Transverse colon (tissue), 4 donors: ENCODE data around the gene CDK2AP2. TPM values are rescaled to one million over a fixed set of nuclear protein-coding genes. Genes with fewer than 3 reads are reported as not detected.

Experiments
- DNase-seq: peaks from one replicate; pipeline ENCODE4 v3.0.0-alpha.2; 2019
- H3K27ac ChIP-seq, 4 donors: fragments of 200-600 bp; sonication (generic); 2 replicates each; pipeline ENCODE4 v1.5.1; 2016 to 2018; ENCODE audit warnings: inconsistent platforms in 4 of 4
- H3K27me3 ChIP-seq: fragments of 200-600 bp; sonication (generic); 2 replicates; pipeline ENCODE4 v1.5.1; 2017; ENCODE audit warnings: inconsistent platforms
- H3K36me3 ChIP-seq, 4 donors: fragments of 200-600 bp; sonication (generic); 2 replicates each; pipeline ENCODE4 v1.5.1; 2017 to 2019; ENCODE audit warnings: inconsistent platforms in 4 of 4
- H3K4me1 ChIP-seq, 4 donors: fragments of 200-600 bp; sonication (generic); 2 replicates each; pipeline ENCODE4 v1.5.1; 2017 to 2020; ENCODE audit warnings: inconsistent platforms in 4 of 4
- H3K4me3 ChIP-seq, 4 donors: fragments of 200-600 bp; sonication (generic); 1 replicate in 1 of 4; 2 replicates in 3 of 4; pipeline versions ENCODE4 v1.5.1 to v1.6.1; 2017 to 2019; ENCODE audit warnings: inconsistent platforms in 4 of 4
- H3K9me3 ChIP-seq, 2 donors: fragments of 200-600 bp; sonication (generic); 2 replicates each; pipeline ENCODE4 v1.5.1; 2017 to 2019; ENCODE audit warnings: inconsistent platforms in 2 of 2
- EP300 ChIP-seq: sonication (generic); formaldehyde crosslinking; IDR thresholded peaks from one replicate; pipeline ENCODE4 v1.6.1; 2017; ENCODE audit warnings: antibody characterized with exemption, low read depth
- POLR2A ChIP-seq: fragments of 450-650 bp; IDR thresholded peaks from one replicate; pipeline ENCODE4 v1.6.1; 2016; ENCODE audit warnings: antibody characterized with exemption, mild to moderate bottlenecking, moderate library complexity
- POLR2AphosphoS5 ChIP-seq, 3 donors: sonication (generic); formaldehyde crosslinking; IDR thresholded peaks; one replicate each; pipeline ENCODE4 v1.6.1; 2016; ENCODE audit warnings: antibody characterized with exemption in 3 of 3
- WGBS, 2 donors: methylation state at CpG; one replicate each; pipeline ENCODE4 v1.1.5; 2018; ENCODE audit warnings: low coverage in 1 of 2; 5-methylcytosine and 5-hydroxymethylcytosine counted together
- in situ Hi-C, 4 donors: fragments of 200-750 bp; cut with MboI; loops; one replicate each; pipeline versions ENCODE4 v1.15.0 to v1.15.1; 2017; ENCODE audit warnings: low sequenced_read_pairs in 3 of 4, low pct_ligation_motif_present in 1 of 4, low pct_unique_long_range_greater_than_20kb in 1 of 4
- intact Hi-C: fragments of 100-400 bp; cut with DNase I; formaldehyde crosslinking; loops from one replicate; pipeline ENCODE4 v1.15.1; 2023; ENCODE audit warnings: low total_unique reads
- total RNA-seq, 4 donors: library from RNA; depleted of rRNA; stranded (reverse); fragments of >200 nt; gene quantifications; one replicate each; pipeline ENCODE4 v1.1.0, GENCODE V29; 2016
- TF ChIP-seq, protein P1 (sequence below), 5 experiments: fragments of 200-600 bp in 3 of 5; fragments of 450-650 bp in 2 of 5; sonication (generic) in 3 of 5; IDR thresholded peaks; 1 replicate in 2 of 5; 2 replicates in 3 of 5; pipeline ENCODE4 v1.5.1; 2016 to 2017; ENCODE audit warnings: antibody characterized with exemption in 5 of 5, inconsistent platforms in 3 of 5, mild to moderate bottlenecking in 2 of 5, moderate library complexity in 1 of 5

CDK2AP2 gene
- total RNA-seq, 4 donors from 2014 or later = 49.4 to 140 (median 83.4) TPM

DNA sequence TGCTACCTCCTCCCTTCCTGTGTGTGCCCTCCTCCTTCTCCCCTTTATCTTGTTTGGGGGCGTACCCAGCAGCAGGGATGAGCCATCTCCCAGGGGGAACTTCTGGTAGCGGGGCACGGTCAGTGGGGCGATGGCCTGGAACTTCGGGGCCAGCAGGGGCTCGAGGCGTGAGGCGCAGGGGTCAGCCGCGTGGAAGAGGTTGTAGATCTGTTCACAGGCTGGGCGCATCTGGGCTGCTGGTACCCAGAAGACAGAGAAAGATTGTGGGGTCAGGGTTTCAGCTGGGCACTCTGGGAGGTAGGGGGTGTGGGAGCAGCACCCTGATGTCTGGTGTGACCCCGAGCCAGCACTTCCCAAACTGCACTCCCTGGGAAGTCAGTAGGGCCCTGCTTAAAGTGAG, 11.8 kb downstream of the CDK2AP2 start:
- intact Hi-C loops (no loop called here), in situ Hi-C loops (no loop called here)
- no peaks in the 10 kb centered on the region for H3K27me3 ChIP-seq
- peaks cover 0 to 10% (median 2%) of the 10 kb centered on the region in 4 donors for H3K36me3 ChIP-seq
- 95% methylated on average over 9 of the region's 12 CpGs; no CpG with 5 or more reads in 1 of the 2 donors for WGBS, 2 donors
- no peak for DNase-seq
- no peaks in the 10 kb centered on the region for H3K4me1 ChIP-seq
- no peak overlapping the region for H3K4me3 ChIP-seq
- no peak for TF ChIP-seq POLR2AphosphoS5 (IDR thresholded peaks at IDR 0.05)
- no peak for TF ChIP-seq POLR2A
- TF ChIP-seq, protein P1, sequence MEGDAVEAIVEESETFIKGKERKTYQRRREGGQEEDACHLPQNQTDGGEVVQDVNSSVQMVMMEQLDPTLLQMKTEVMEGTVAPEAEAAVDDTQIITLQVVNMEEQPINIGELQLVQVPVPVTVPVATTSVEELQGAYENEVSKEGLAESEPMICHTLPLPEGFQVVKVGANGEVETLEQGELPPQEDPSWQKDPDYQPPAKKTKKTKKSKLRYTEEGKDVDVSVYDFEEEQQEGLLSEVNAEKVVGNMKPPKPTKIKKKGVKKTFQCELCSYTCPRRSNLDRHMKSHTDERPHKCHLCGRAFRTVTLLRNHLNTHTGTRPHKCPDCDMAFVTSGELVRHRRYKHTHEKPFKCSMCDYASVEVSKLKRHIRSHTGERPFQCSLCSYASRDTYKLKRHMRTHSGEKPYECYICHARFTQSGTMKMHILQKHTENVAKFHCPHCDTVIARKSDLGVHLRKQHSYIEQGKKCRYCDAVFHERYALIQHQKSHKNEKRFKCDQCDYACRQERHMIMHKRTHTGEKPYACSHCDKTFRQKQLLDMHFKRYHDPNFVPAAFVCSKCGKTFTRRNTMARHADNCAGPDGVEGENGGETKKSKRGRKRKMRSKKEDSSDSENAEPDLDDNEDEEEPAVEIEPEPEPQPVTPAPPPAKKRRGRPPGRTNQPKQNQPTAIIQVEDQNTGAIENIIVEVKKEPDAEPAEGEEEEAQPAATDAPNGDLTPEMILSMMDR (IDR thresholded peaks at IDR 0.05) = no peak
- no peak for TF ChIP-seq EP300
- H3K9me3 ChIP-seq = no peaks in the 10 kb centered on the region
- no peak overlapping the region for H3K27ac ChIP-seq

DNA sequence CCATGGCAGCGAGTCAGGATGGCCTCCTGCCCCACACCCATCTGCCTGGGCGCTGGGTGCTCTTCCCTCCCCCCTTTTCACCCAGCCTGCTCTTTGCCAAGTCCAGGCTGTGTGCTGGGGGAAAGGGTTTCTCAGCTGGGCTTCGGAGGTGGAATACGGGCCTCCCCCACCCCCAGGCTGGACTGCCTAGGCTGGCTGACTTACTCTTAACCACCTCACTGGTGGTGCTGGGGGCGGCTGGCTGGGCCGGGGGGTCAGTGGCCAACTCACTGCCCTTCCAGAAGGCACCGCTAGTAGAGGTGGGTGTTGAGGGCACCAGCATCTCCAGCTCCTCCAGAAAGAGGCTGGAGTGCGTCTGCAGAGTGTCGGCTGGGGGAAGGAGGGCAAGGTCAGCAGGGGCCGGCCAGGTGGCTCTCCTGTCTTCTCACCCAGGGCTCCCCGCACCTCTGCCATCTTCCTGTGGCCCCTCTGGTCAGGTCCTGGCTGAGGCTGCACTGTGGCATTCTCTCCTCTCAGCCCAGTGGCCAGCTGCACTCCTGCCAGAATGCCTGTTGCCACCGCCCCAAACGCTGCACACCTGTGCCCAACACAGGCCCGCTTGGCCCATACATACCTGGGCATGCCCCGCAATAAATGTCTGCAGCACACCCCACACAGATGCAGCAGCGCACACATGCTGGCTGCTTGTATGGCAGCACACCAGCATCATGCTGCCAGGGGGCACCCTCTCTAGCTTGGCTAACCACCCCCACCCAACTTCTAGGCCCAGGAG, 12.5 kb downstream of the CDK2AP2 start:
- in situ Hi-C loops = no loop called here
- intact Hi-C loops = no loop called here
- H3K9me3 ChIP-seq = no peaks in the 10 kb centered on the region
- H3K27ac ChIP-seq = no peak overlapping the region
- H3K4me3 ChIP-seq = no peak overlapping the region
- no peaks in the 10 kb centered on the region for H3K4me1 ChIP-seq
- 86% methylated on average over 16 of the region's 16 CpGs; no CpG with 5 or more reads in 1 of the 2 donors for WGBS, 2 donors
- H3K36me3 ChIP-seq = peaks cover 0 to 10% (median 3%) of the 10 kb centered on the region in 4 donors
- H3K27me3 ChIP-seq = no peaks in the 10 kb centered on the region
- no peak for TF ChIP-seq POLR2A
- DNase-seq = no peak

DNA sequence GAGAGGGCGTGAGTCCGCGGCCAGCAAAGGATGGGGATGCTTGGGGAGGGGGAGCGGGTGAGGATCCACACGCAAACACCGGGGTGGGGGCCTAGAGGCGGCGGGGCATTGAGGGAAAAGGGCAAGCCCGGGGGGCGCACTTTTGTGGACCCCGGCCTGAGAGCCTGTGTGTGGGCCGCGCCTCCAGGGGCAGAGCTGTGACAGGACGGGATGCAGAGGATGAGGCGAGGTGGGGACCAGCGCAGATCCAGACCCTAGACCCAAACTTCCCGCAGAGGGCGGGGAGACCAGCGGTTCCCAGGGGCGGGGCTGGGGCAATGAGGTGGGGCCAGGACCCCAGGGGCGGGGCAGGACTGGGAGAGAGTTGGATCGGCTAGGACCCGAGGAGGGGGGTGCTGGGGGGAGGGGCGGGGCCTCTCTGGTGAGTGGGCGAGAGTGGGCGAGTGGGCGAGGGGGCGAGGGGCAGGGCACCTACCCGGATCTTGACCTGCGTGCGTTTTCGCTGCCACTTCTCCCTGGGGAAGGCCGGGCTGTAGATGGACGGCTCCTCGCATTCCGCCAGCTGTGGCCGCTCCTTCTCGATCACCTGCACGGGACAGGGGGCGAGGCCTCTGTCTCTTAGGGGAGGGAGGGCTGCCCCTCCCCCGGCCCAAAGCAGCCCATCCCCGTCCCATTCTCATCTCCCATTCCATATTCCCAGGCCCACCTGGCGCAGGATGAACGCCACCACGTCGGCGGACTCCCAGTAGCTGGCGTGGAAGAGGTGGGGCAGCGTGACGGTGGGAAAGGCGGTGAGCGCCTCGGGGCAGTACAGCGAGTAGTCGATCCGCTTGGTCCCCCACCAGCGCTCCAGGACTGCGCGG, 13.4 kb downstream of the CDK2AP2 start:
- H3K27me3 ChIP-seq = no peaks in the 10 kb centered on the region
- no peak for DNase-seq
- in situ Hi-C loops = no loop called here

DNA sequence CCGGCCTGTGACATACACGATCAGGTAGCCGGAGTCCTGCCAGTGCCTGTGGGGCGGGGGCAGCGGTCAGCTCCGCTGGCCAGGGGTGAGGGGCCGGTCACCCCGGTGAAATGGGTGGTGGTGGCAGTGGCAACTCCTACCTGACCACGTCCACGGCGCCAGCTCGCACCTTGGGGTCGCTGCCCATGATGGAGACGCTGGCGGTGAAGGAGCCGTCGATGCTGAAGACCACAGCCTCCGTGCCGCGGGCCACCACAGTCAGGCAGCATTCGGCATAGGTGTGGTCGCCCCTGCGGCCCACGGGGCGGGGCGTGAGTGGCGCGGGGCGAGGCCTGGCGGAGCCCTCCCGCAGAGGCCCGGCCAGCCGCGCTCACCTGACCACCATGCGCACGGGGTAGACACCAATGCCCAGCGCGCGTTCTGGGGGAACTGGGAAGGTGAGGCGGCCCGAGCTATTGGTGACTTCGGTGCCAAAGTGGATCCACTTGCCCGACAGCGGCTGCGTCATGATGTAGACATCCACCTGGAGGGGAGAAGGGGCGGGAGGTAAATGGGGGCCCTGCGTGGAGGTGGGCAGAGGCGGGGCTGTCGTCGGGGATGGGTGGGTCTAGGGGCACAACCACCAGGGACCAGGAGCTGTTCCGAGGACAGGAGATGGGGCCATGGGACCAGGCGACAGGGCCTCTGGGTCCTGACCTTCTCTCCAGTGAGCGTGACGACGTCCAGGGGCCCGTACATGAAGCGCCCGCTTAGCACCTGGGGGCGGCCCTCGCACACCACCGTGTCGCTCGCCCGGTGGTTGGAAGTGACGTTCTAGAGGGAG, 14.2 kb downstream of the CDK2AP2 start:
- no peak for TF ChIP-seq POLR2A
- Histone ChIP-seq H3K9me3 (no peaks in the 10 kb centered on the region), H3K36me3 (peaks cover 0 to 10% (median 4%) of the 10 kb centered on the region in 4 donors), H3K4me1 (peaks cover 0 to 4% (median 0%) of the 10 kb centered on the region in 4 donors), H3K27ac (no peak overlapping the region), H3K27me3 (no peaks in the 10 kb centered on the region), H3K4me3 (no peak overlapping the region)
- in situ Hi-C loops (no loop called here), intact Hi-C loops (no loop called here)
- WGBS, 2 donors = 96% methylated on average over 60 of the region's 65 CpGs; no CpG with 5 or more reads in 1 of the 2 donors
- no peak for DNase-seq

More for the DNA sequence above, 13.4 kb downstream of the CDK2AP2 start:
- Histone ChIP-seq H3K27ac (no peak overlapping the region), H3K4me1 (no peaks in the 10 kb centered on the region), H3K4me3 (no peak overlapping the region), H3K9me3 (no peaks in the 10 kb centered on the region), H3K36me3 (peaks cover 0 to 10% (median 4%) of the 10 kb centered on the region in 4 donors)
- TF ChIP-seq, protein P1 (IDR thresholded peaks at IDR 0.05) = no peak
- TF ChIP-seq EP300 = no peak
- TF ChIP-seq POLR2AphosphoS5 (IDR thresholded peaks at IDR 0.05) = no peak
- TF ChIP-seq POLR2A = no peak
- intact Hi-C loops = no loop called here
- 93 to 100% methylated on average over 7 to 59 of the region's 59 CpGs for WGBS, 2 donors
